GM12878 (cell line): ENCODE data around the gene AGTRAP. TPM values are rescaled to one million over a fixed set of nuclear protein-coding genes. Genes with fewer than 3 reads are reported as not detected.

ENCODE experiments used
- ATAC-seq: fragments of 200-7000 bp; cut with Tn5 transposase; 3 replicates; pipeline ENCODE4 v1.9.1; 2020; ENCODE audit warnings: mild to moderate bottlenecking, moderate library complexity
- BruUV-seq: library from RNA; stranded (reverse); fragments of 400-500 nt; replicated peaks from 2 replicates; lab custom pipeline; 2021; lab: Mats Ljungman, UMichigan
- CTCF ChIA-PET: fragments of 300-600 bp; sonication (Branson Sonifier 250); formaldehyde crosslinking; extraction: SDS; loops from one replicate; lab custom pipeline; 2021; ENCODE audit warnings: inconsistent platforms; lab: Yijun Ruan, JAX
- POLR2A ChIA-PET: fragments of 350-600 bp; formaldehyde crosslinking; extraction: SDS; loops from one replicate; lab custom pipeline; 2021; ENCODE audit warnings: inconsistent platforms; lab: Charles Lee
- RAD21 ChIA-PET: fragments of 300-600 bp; sonication (Branson Sonifier 250); formaldehyde crosslinking; loops from one replicate; lab custom pipeline; 2023; ENCODE audit warnings: antibody characterized with exemption; ENCODE audit not compliant: unreplicated experiment; lab: Charles Lee
- SMC1A ChIA-PET: fragments of 300-600 bp; sonication (Branson Sonifier 250); formaldehyde crosslinking; loops from one replicate; lab custom pipeline; 2023; ENCODE audit not compliant: unreplicated experiment, uncharacterized antibody; lab: Charles Lee
- DNase-seq: peaks from one replicate; pipeline ENCODE4 v3.0.0-alpha.2; 2011; ENCODE audit warnings: low read depth, low spot score
- FAIRE-seq: peaks from 3 replicates; lab custom pipeline; 2011; peaks lifted over from hg19 to GRCh38; lab: Jason Lieb, UNC
- H2AFZ ChIP-seq: 2 replicates; pipeline ENCODE4 v1.6.0; 2011; ENCODE audit warnings: low read depth, low read length, control low read depth; ENCODE audit not compliant: control insufficient read depth
- H3K27ac ChIP-seq: 2 replicates; pipeline ENCODE4 v1.5.1; 2011; ENCODE audit warnings: control low read depth; ENCODE audit not compliant: control insufficient read depth, insufficient read depth
- H3K27me3 ChIP-seq, 2 experiments: replicated peaks in 1 of 2; 2 replicates each; pipeline versions ENCODE4 v1.6.0 to v1.6.1; 2011; ENCODE audit warnings: low read length in 1 of 2; ENCODE audit not compliant: control insufficient read depth in 2 of 2, insufficient read depth in 2 of 2
- H3K36me3 ChIP-seq, 2 experiments: 2 replicates each; pipeline ENCODE4 v1.5.1; 2011; ENCODE audit warnings: low read length in 1 of 2; ENCODE audit not compliant: control insufficient read depth in 2 of 2, insufficient read depth in 2 of 2
- H3K4me1 ChIP-seq: 2 replicates; pipeline ENCODE4 v1.6.1; 2011; ENCODE audit warnings: mild to moderate bottlenecking, low read length, moderate library complexity, mixed read lengths; ENCODE audit not compliant: control insufficient read depth, insufficient read depth
- H3K4me2 ChIP-seq: 2 replicates; pipeline ENCODE4 v1.6.0; 2011; ENCODE audit warnings: control low read depth; ENCODE audit not compliant: control insufficient read depth, insufficient read depth
- H3K4me3 ChIP-seq: fragments of 200-600 bp; sonication (generic); 2 replicates; pipeline ENCODE4 v1.5.1; 2016
- H3K79me2 ChIP-seq: 2 replicates; pipeline ENCODE4 v1.6.0; 2011; ENCODE audit warnings: low read length; ENCODE audit not compliant: control insufficient read depth, insufficient read depth
- H3K9ac ChIP-seq: 2 replicates; pipeline ENCODE4 v1.8.0; 2011; ENCODE audit warnings: low read length, control low read depth, mixed read lengths; ENCODE audit not compliant: control insufficient read depth, insufficient read depth
- H3K9me3 ChIP-seq: replicated peaks from 3 replicates; pipeline ENCODE4 v1.5.1; 2011; ENCODE audit warnings: mild to moderate bottlenecking, low read length; ENCODE audit not compliant: control insufficient read depth, insufficient read depth
- H4K20me1 ChIP-seq: 2 replicates; pipeline ENCODE4 v1.6.0; 2011; ENCODE audit not compliant: control insufficient read depth, insufficient read depth
- BCL11A ChIP-seq: IDR thresholded peaks from 2 replicates; pipeline ENCODE4 v1.6.1; 2011; ENCODE audit warnings: low read depth, low read length
- CEBPB ChIP-seq, 2 experiments: fragments of 150-350 bp in 1 of 2; IDR thresholded peaks; 2 replicates each; pipeline ENCODE4 v1.6.1; 2012 to 2014; ENCODE audit warnings: low read depth in 2 of 2, low read length in 2 of 2, borderline replicate concordance in 1 of 2, inconsistent platforms in 1 of 2
- CEBPZ ChIP-seq: fragments of 150-350 bp; IDR thresholded peaks from 2 replicates; pipeline ENCODE4 v1.6.1; 2016; ENCODE audit warnings: low read depth, low read length
- CHD4 ChIP-seq: fragments of 200-600 bp; sonication (generic); IDR thresholded peaks from 2 replicates; pipeline ENCODE4 v1.6.1; 2016; ENCODE audit warnings: mild to moderate bottlenecking
- CREB1 ChIP-seq: IDR thresholded peaks from 2 replicates; pipeline ENCODE4 v1.6.1; 2012; ENCODE audit warnings: low read depth, mild to moderate bottlenecking, inconsistent platforms
- IRF3 ChIP-seq: fragments of 450-650 bp; IDR thresholded peaks from 2 replicates; pipeline ENCODE4 v1.6.1; 2014; ENCODE audit warnings: mild to moderate bottlenecking
- MYB ChIP-seq: fragments of 150-350 bp; IDR thresholded peaks from 2 replicates; pipeline ENCODE4 v1.6.1; 2014; ENCODE audit warnings: mild to moderate bottlenecking, low read depth, low read length, borderline replicate concordance
- NBN ChIP-seq: fragments of 450-650 bp; IDR thresholded peaks from 2 replicates; pipeline ENCODE4 v1.6.1; 2016
- NFYA ChIP-seq: IDR thresholded peaks from 2 replicates; pipeline ENCODE4 v1.6.1; 2011; ENCODE audit warnings: low read depth, mild to moderate bottlenecking, low read length, improper control_type of control experiment, borderline replicate concordance
- NFYB ChIP-seq: IDR thresholded peaks from 2 replicates; pipeline ENCODE4 v1.6.1; 2011; ENCODE audit warnings: low read depth, mild to moderate bottlenecking, low read length, improper control_type of control experiment, moderate library complexity; ENCODE audit not compliant: insufficient read depth
- RBBP5 ChIP-seq: fragments of 200-600 bp; sonication (generic); conservative IDR thresholded peaks from 2 replicates; pipeline ENCODE4 v1.6.1; 2016
- SP1 ChIP-seq: IDR thresholded peaks from one replicate; pipeline ENCODE4 v1.6.1; 2011; ENCODE audit warnings: low read depth, low read length
- SREBF1 ChIP-seq: IDR thresholded peaks from 2 replicates; pipeline ENCODE4 v1.6.1; 2012; ENCODE audit warnings: mild to moderate bottlenecking, low read length
- STAT1 ChIP-seq: fragments of 450-650 bp; conservative IDR thresholded peaks from 2 replicates; pipeline ENCODE4 v1.6.1; 2014; ENCODE audit warnings: antibody characterized with exemption, mild to moderate bottlenecking
- ZNF207 ChIP-seq: fragments of 450-650 bp; IDR thresholded peaks from 2 replicates; pipeline ENCODE4 v1.6.1; 2014; ENCODE audit warnings: antibody characterized with exemption, mild to moderate bottlenecking, borderline replicate concordance
- ZNF24 ChIP-seq: fragments of 450-650 bp; IDR thresholded peaks from 2 replicates; pipeline ENCODE4 v1.6.1; 2017; ENCODE audit warnings: antibody characterized with exemption, mild to moderate bottlenecking
- ZNF274 ChIP-seq: IDR thresholded peaks from one replicate; pipeline ENCODE4 v1.8.0; 2011; ENCODE audit not compliant: insufficient read length, insufficient read depth
- ZNF384 ChIP-seq: IDR thresholded peaks from 2 replicates; pipeline ENCODE4 v1.6.1; 2012; ENCODE audit warnings: low read depth, mild to moderate bottlenecking, low read length, improper control_type of control experiment, borderline replicate concordance
- ZNF622 ChIP-seq: fragments of 450-650 bp; IDR thresholded peaks from 2 replicates; pipeline ENCODE4 v1.6.1; 2017; ENCODE audit warnings: mild to moderate bottlenecking, inconsistent platforms
- WGBS: methylation state at CpG from one replicate; pipeline ENCODE4 v1.1.6; 2016; ENCODE audit warnings: low lambda C conversion rate; ENCODE audit not compliant: insufficient replicate concordance, insufficient coverage; ENCODE audit errors: missing lambda C conversion rate; 5-methylcytosine and 5-hydroxymethylcytosine counted together
- in situ Hi-C: fragments of 300-500 bp; cut with MboI; formaldehyde crosslinking; loops from 9 replicates; pipeline ENCODE4 v1.14.3; 2018; ENCODE audit warnings: mixed read lengths
- intact Hi-C: fragments of 100-400 bp; cut with micrococcal nuclease; formaldehyde crosslinking; loops from one replicate; pipeline ENCODE4 v1.14.2; 2022; ENCODE audit not compliant: unreplicated experiment
- polyA plus RNA-seq, 11 experiments: library from polyadenylated mRNA; depleted of rRNA in 4 of 11; unstranded in 6 of 11; stranded (reverse) in 5 of 11; fragments of >200 nt; fragmentation: Nextera tagmentation in 4 of 11; fragmentation: Illumina TruSeq in 1 of 11; extraction: Ambion mirVana in 4 of 11; extraction: Trizol in 1 of 11; gene quantifications; 1 replicate in 1 of 11; 2 replicates in 10 of 11; pipeline versions ENCODE4 v1.2.1 to v1.2.3, GENCODE V29; 2011 to 2016; ENCODE audit warnings: inconsistent platforms in 2 of 11, missing spikeins in 2 of 11, low read depth in 1 of 11
- total RNA-seq, 4 experiments: library from RNA; depleted of rRNA in 3 of 4; stranded (reverse); fragments of >200 nt in 3 of 4; fragmentation: Illumina TruSeq in 1 of 4; extraction: Trizol in 1 of 4; gene quantifications; 2 replicates each; pipeline versions ENCODE4 v1.2.1 to v1.2.3, GENCODE V29; 2013 to 2021

AGTRAP gene
- total and polyA plus RNA-seq, 10 of the 15 experiments (the other 5 are each of a cell fraction or from before 2014, with no cell fraction given), result 3.0 to 17.4 (median 10.2) TPM

DNA sequence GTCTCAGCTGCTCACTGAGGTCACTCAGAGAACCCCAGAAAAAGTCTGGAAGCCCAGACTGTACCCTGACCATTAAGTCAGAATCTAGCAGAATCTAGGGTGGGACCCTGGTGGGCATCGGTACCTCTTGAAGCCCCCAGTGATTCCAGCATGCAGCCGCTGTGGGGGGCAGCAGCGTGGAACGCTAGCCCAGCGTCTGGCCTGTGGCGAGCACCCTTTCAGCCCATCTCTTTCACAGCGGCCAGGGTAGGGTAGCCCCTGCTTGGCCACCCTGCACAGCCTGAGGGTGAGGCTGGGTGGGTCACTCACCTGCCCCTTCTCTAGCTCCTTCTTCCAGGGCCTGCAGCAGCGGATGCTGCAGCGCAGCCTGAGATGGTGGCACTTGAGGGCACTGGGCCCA, 42.4 kb downstream of the AGTRAP start (continued):
- TF ChIP-seq NBN, result no peak
- no peak for TF ChIP-seq BCL11A
- no peak for TF ChIP-seq CEBPB (IDR thresholded peaks at IDR 0.05; ENCODE audit: borderline replicate concordance in 1 of 2, low read depth in 2 of 2, low read length in 2 of 2)
- TF ChIP-seq, all 136 proteins: peak for 0

GRCh38 chr1:11778844-11779623, 43.1 kb downstream of the AGTRAP start:
- Histone ChIP-seq H2AFZ (no peak overlapping the region), H3K9me3 (no peaks in the 10 kb centered on the region), H4K20me1 (no peaks in the 10 kb centered on the region), H3K27ac (no peak overlapping the region), H3K79me2 (no peaks in the 10 kb centered on the region), H3K9ac (no peak overlapping the region), H3K27me3 (no peaks in the 10 kb centered on the region), H3K4me2 (no peak overlapping the region), H3K4me3 (no peak overlapping the region), H3K4me1 (peaks cover 4% of the 10 kb centered on the region; the same call in 1 of the 2 replicates), H3K36me3 (no peaks in the 10 kb centered on the region)
- intact Hi-C loops (no loop called here), in situ Hi-C loops (no loop called here)
- no peak for FAIRE-seq
- SMC1A ChIA-PET, result no interaction called here
- no peak for ATAC-seq
- BruUV-seq, result no TSS peak
- no peak for DNase-seq
- CTCF ChIA-PET, result interaction anchor here (0.6 kb wide), 2 partner anchors 19 to 476 kb away, joined by 3 read pairs; no protein-coding TSS in a partner anchor
- WGBS, result 45% methylated on average over 15 of the region's 15 CpGs
- POLR2A ChIA-PET, result no interaction called here
- RAD21 ChIA-PET, result no interaction called here
- TF ChIP-seq MYB (no peak), SP1 (no peak), CHD4 (no peak), CEBPZ (no peak), ZNF274 (no peak), ZNF622 (no peak), NFYA (no peak), IRF3 (no peak), ZNF24 (no peak), ZNF207 (no peak), RBBP5 (no peak), CREB1 (no peak), NFYB (no peak), SREBF1 (no peak), ZNF384 (no peak), STAT1 (no peak)
